ENCODE data around the gene F2RL1.

F2RL1 gene

GRCh38 chr5:76791461-76791860, 27.4 kb upstream of the F2RL1 start:
- H3K4me3 ChIP-seq (ENCODE audit: low read depth, low read length) = no peak overlapping the region
- CTCF ChIA-PET = interaction anchor here (0.6 to 1.5 kb wide), 3 partner anchors 9 to 211 kb away, joined by 3 to 4 read pairs (median 4); no protein-coding TSS in a partner anchor
- POLR2A ChIA-PET = interaction anchor here (0.9 to 2.3 kb wide), 4 partner anchors 9 to 27 kb away, joined by 4 to 24 read pairs (median 9); partner anchors contain the start of gene F2RL1

More at GRCh38 chr5:76791461-76791860, 27.4 kb upstream of the F2RL1 start:
- TF ChIP-seq YY1 (tag by site-specific recombination; IDR thresholded peaks at IDR 0.05) (no peak), ZNF670 (tag by site-specific recombination; IDR thresholded peaks at IDR 0.05; ENCODE audit: low read depth) (no peak), ELK4 (IDR thresholded peaks at IDR 0.05; ENCODE audit: borderline replicate concordance, low read depth, low read length) (no peak), ZNF18 (tag by site-specific recombination; IDR thresholded peaks at IDR 0.05) (no peak), ZNF324 (tag by site-specific recombination; IDR thresholded peaks at IDR 0.05) (no peak), TSHZ1 (tag by site-specific recombination; IDR thresholded peaks at IDR 0.05; ENCODE audit: borderline replicate concordance) (no peak), ZNF560 (tag by site-specific recombination; IDR thresholded peaks at IDR 0.05; ENCODE audit: borderline replicate concordance) (no peak), ZNF26 (tag by site-specific recombination; IDR thresholded peaks at IDR 0.05) (no peak), ZFP3 (tag by site-specific recombination; IDR thresholded peaks at IDR 0.05; ENCODE audit: low read depth) (no peak), ZNF391 (tag by site-specific recombination; IDR thresholded peaks at IDR 0.05; ENCODE audit: borderline replicate concordance, low read depth) (no peak), IKZF3 (tag by site-specific recombination; IDR thresholded peaks at IDR 0.05) (no peak), ZNF792 (tag by site-specific recombination; IDR thresholded peaks at IDR 0.05) (no peak), ZNF76 (tag by site-specific recombination; IDR thresholded peaks at IDR 0.05; ENCODE audit: borderline replicate concordance, low read depth) (no peak), ZNF600 (tag by site-specific recombination; IDR thresholded peaks at IDR 0.05) (no peak)
- Histone ChIP-seq H3K36me3 (ENCODE audit: control insufficient read depth in 2 of 2, insufficient read depth in 1 of 2, low read length in 2 of 2) (no peaks in the 10 kb centered on the region), H3K4me1 (ENCODE audit: control insufficient read depth, insufficient read depth, low read length) (peaks cover 19% of the 10 kb centered on the region), H3K9me3 (ENCODE audit: control insufficient read depth, insufficient read depth, low read depth, low read length) (no peaks in the 10 kb centered on the region), H3K27ac (ENCODE audit: extremely low read depth, low read depth, low read length) (peak overlapping the region; percentile 79)
